Measurements from ENCODE around the gene SLC22A4. TPM values are rescaled to one million over a fixed set of nuclear protein-coding genes. Genes with fewer than 3 reads are reported as not detected.

SLC22A4 gene
- total RNA-seq, 1 experiment from 2014 or later, result 0.72 TPM

DNA sequence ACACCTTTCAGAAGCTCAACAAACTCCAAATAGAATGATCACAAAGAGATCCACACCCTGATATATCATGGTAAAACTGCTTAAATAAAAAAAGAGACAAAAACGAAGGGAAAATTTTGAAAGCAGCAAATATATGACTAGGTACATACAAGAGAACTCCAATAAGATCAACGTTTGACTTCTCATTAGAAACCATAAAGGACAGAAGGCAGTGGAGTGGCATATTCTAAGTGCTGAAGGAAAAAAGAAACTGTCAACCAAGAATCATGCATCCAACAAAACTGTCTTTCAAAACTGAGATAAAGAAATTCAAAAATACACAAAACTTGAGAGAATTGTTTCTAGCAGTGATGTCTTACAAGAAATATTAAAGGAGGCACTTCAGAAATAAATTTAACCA lies 11.2 kb downstream of the SLC22A4 start:
- Histone ChIP-seq H2BK12ac (ENCODE audit: insufficient read length, low read depth, low read length) (no peak overlapping the region), H2BK120ac (ENCODE audit: low read depth, low read length, poor library complexity, severe bottlenecking) (no peak overlapping the region), H3K56ac (ENCODE audit: insufficient read length, low read depth, low read length) (no peak overlapping the region), H3K9ac (ENCODE audit: extremely low read depth, insufficient read length, low read length) (no peak overlapping the region), H4K5ac (ENCODE audit: insufficient read length, low read depth, low read length) (no peak overlapping the region), H3T11ph (ENCODE audit: low read length) (no peak overlapping the region), H3K23ac (ENCODE audit: insufficient read length, low read depth, low read length) (no peak overlapping the region), H2AFZ (ENCODE audit: low read length) (no peak overlapping the region), H3K79me2 (ENCODE audit: insufficient read depth, low read length) (no peaks in the 10 kb centered on the region), H3K4me1 (ENCODE audit: insufficient read depth, low read length) (no peaks in the 10 kb centered on the region), H3K27me3 (ENCODE audit: insufficient read depth, low read length) (no peaks in the 10 kb centered on the region), H2BK15ac (ENCODE audit: low read depth, low read length) (no peak overlapping the region), H4K20me1 (ENCODE audit: control insufficient read depth, insufficient read depth, insufficient read length) (peaks cover 2% of the 10 kb centered on the region), H3K79me1 (ENCODE audit: insufficient read depth, low read depth, low read length, poor library complexity, severe bottlenecking) (no peaks in the 10 kb centered on the region), H3K14ac (ENCODE audit: insufficient read depth, low read length) (no peak overlapping the region), H4K91ac (ENCODE audit: insufficient read length, low read depth, low read length) (no peak overlapping the region), H3K9me3 (ENCODE audit: control insufficient read depth, low read depth, low read length) (no peaks in the 10 kb centered on the region), H4K8ac (replicated peaks; ENCODE audit: insufficient read length, low read depth, low read length) (no peak overlapping the region), H3K4ac (ENCODE audit: low read depth, low read length) (no peak overlapping the region), H3K4me2 (ENCODE audit: insufficient read depth, insufficient read length, low read length) (no peak overlapping the region), H3K23me2 (ENCODE audit: insufficient read length, low read depth, low read length, poor library complexity, severe bottlenecking) (no peaks in the 10 kb centered on the region), H2BK5ac (ENCODE audit: insufficient read length, low read length) (no peak overlapping the region), H2AK5ac (ENCODE audit: insufficient read length, low read length) (no peak overlapping the region), H3K18ac (ENCODE audit: insufficient read length, low read depth, low read length) (no peak overlapping the region), H3K27ac (ENCODE audit: insufficient read length, low read depth, low read length) (no peak overlapping the region), H2BK20ac (ENCODE audit: low read depth, low read length, poor library complexity, severe bottlenecking) (no peak overlapping the region)
- WGBS (ENCODE audit: extremely low coverage, insufficient read length, low lambda C conversion rate), result no CpG with 5 or more reads among the region's 2 CpGs
- Mint-ChIP-seq H3K27me3 (ENCODE audit: low read depth) (no peaks in the 10 kb centered on the region), H3K9me3 (peaks cover 0 to 3% of the 10 kb centered on the region in 2 experiments; a peak in 4 of 5 replicates), H3K27ac (no peak overlapping the region), H3K4me3 (no peak overlapping the region), H3K4me1 (peaks cover 4 to 11% of the 10 kb centered on the region in 2 experiments; a peak in 3 of 4 replicates), H3K36me3 (ENCODE audit: insufficient read depth in 1 of 3, low read depth in 3 of 3) (peaks cover 0 to 5% (median 0%) of the 10 kb centered on the region in 3 experiments; a peak in 2 of 7 replicates)
- no peak for DNase-seq
- no peak for TF ChIP-seq CTCF (conservative IDR thresholded peaks at IDR 0.05)

All from H9 (cell line).